Stimulated activated CD8-positive, alpha-beta memory T cell treated with anti-CD3 and anti-CD28 coated beads, Interleukin-2, amount 100 ng/mL, for 48 hours (primary cell): ENCODE results near the gene NRG2.

ENCODE experiments used
- DNase-seq, 2 donors: peaks; one replicate each; pipeline ENCODE4 v3.0.0-alpha.2; 2020; ENCODE audit warnings: low read depth in 2 of 2

Gene NRG2

GRCh38 chr5:140042643-140043507, at the start of gene NRG2:
NRG2 (minus strand) TSS chr5:140043299.
- DNase-seq: peak; percentile 16 to 19

GRCh38 chr5:140090251-140090650, 47.2 kb upstream of the NRG2 start:
- no peak for DNase-seq

DNA sequence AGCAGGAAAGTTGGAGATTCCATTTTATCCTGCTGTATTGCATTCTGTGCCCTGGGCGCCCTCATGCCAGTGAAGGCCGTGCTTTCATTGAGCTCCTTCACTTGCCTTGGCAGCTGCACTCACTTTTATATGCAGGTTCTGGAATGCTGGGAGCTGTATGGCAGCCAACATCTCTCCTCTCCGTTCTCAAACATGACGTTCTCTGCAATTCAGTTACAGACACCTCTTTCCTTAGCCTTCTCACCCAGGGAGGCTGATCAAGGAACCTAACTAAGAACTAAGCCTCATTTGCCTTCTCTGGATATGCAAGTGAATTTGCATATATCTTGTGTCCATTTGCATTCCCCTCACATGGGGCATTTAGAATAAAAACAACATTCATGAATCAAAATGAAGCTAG, 41.4 kb upstream of the NRG2 start:
- DNase-seq: no peak

DNA sequence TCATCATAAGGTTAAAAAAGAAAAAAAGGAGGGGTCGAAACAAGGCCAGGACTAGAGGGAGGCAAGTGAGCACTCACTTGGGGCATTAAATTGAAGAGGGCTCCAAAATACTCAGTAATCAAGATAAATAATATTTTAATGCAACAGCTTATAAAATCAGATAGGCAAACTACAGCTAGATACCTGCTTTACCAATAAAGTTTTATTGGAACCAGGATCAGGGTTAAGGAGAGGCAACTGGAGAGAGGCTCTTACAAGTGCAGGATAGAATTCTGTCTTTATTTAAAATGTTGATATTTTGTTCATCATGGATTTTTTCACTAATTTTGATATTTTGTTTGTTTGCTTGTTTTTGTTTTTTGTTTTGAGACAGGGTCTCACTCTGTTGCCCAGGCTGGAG, 40.6 kb upstream of the NRG2 start:
- no peak for DNase-seq

- DNase-seq: no peak
Observed at GRCh38 chr5:140083120-140083519, 40.0 kb upstream of the NRG2 start.

DNA sequence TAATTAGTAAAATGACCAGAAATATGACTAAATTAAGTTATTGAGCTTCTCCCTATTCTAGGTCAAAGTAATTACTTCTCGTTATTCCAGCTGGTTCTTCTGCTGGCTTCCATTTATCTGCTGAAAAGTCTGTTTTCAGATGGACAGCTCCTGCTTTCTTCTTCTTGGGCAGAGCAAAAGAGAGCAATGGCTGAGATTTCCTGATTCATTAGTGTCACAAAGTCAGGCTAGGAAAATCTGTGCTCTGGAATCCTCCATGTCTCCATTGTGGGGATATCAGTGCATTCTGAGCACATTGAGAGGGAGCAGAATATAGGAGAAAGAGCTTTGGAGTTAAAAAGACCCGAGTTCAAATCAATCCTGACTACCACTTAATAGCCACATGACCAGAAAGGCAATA, 33.7 kb upstream of the NRG2 start:
- DNase-seq: no peak

DNA sequence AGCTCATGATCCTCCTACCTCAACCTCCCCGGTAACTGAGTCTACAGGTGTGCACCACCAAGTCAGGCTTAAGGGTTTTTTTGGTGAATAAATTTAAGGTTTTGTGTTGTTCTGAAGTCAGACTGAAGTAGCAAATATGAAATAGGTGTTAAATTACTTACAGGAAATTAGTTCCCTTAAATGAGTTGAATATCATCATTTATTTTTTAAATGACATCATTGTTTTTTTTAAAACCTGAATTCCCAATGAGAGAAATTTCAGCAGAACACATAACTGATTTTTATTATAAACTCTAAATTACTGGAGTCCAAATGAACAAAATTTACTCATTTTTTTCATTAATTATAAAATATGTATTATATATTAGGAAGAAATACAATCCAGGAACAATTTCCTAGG, 33.0 kb upstream of the NRG2 start:
- DNase-seq: no peak

GRCh38 chr5:140075371-140075770, 32.3 kb upstream of the NRG2 start:
- no peak for DNase-seq

GRCh38 chr5:140073296-140073695, 30.2 kb upstream of the NRG2 start:
- DNase-seq: no peak

DNA sequence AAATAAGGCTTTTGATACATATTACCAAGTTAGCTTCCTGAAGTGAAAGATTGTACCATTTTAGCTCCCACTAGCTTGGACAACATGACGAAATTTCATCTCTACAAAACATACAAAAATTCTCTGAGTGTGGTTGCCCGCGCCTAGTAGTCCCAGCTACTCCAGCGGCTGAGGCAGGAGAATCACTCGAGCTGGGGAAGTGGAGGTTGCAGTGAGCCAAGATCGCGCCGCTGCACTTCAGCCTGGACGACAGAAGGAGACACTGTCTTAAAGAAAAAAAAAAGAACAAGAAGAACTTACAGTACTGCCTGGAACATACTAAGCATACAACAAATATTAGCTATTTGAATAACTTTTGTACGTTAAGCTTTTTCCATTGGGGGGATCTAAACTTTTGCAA, 29.7 kb upstream of the NRG2 start:
- no peak for DNase-seq

DNA sequence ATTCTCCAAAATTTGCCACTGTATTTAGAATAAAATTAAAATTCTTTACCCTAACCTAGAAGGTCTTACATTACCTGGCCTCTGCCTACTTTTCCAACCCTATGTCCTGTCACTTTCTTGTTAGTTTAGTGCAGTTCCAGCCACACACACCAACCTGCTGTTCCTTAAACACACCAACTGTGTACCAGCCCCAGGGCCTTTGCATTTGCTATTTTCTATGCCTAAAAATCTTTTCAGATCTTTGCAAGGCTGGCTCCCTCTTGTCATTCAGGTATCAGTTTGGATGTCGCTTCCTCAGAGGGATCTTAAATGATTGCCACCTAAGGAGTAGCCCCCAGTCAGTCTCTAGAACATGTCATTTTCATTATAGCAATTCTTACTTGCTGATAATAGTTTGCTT, 17.7 kb upstream of the NRG2 start:
- no peak for DNase-seq

GRCh38 chr5:140058212-140058932, 15.3 kb upstream of the NRG2 start:
- DNase-seq: no peak

GRCh38 chr5:140056880-140057279, 13.8 kb upstream of the NRG2 start:
- DNase-seq: no peak

DNA sequence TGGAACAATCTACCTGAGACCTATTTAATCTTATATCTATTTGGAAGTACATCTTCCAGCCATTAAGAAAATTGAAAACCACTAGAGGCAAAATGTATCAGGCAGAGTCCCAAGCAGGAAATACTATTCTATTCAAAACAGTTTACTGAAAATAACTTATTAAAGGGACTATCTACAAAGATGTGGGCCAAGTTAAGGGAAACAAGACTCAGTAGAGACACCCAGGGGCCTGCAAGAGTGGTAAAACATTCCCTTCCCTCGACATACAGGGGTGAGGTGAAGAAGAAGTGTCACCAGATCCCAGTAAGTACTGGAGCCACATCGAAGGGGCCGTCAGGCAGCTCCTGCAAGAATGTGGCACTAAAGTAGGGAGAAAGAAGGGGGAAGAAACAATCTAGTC, 12.1 kb upstream of the NRG2 start:
- no peak for DNase-seq

GRCh38 chr5:140054086-140054689, 11.1 kb upstream of the NRG2 start:
- DNase-seq: no peak

GRCh38 chr5:140051950-140052349, 8.9 kb upstream of the NRG2 start:
- DNase-seq: no peak

GRCh38 chr5:140049713-140050112, 6.6 kb upstream of the NRG2 start:
- DNase-seq: no peak

DNA sequence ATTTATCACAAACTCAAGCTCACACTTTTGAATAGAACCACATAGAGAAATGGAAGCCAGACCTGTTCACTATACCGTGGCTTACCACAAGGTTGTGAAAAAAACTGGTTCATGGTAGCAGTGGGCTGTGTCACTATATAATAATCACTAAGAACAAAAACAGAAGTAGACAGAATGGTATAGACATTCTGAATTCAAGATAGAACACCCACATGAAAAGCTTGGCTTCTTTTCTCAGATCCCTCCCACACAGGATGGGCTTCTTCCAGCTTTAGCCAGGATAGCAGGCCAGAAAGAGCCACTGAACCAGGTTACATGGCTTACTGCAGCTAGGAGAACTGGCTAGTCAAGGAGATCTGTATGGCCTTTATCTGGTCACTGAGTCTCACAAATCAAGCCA, 6.1 kb upstream of the NRG2 start:
- no peak for DNase-seq

DNA sequence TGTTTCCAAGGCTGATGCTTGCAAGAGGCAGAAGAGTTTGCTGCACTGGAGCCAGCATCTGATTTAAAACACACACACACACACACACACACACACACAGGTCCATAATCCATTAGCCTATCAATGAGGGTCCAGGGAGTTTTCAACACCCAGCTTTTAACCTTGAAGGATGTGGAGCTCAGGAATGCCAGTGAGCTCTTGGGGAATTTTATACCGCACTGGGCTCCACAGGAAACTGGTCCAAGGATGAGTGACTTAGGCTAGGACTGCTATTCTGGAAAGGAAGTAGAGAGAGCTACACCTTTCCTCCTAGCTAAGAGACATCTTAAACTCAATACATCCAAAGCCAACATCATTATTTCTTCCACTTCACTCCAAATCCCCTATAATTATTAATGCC, 942 bp upstream of the NRG2 start:
- no peak for DNase-seq

DNA sequence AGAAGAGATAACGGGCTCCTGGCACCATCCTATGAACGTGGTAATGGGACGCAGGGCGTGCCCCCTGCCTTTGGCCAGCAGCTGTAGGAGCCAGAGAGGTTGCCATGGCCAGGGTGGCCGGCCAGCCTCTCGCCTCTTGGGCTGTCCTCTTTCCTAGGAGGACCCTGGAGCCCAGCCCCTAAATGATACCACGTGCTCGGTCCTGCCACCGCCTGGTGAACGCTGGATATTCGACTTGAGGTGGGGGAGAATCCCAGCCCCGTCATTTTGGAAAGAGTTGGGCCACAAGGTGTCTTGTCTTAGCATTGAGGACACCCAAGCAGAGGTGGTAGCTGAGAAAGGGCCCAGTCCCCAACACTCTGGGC, 391 bp upstream of the NRG2 start:
- DNase-seq: no peak

- DNase-seq: no peak
Observed at GRCh38 chr5:140042393-140042642, 781 bp downstream of the NRG2 start.

GRCh38 chr5:140041492-140042392, 1.4 kb downstream of the NRG2 start:
- DNase-seq: no peak
